Effector memory CD4-positive, alpha-beta T cell (primary cell): ENCODE measurements around the gene RHOA.
"Not testable (repeated sequence)": the region's sequence is repeated elsewhere in the genome, so short reads cannot be mapped to it uniquely, and the experiment has no call there.

Source experiments
- DNase-seq, 3 donors: peaks; one replicate each; pipeline ENCODE4 v3.0.0-alpha.2; 2020
- H3K27ac ChIP-seq: 2 replicates; pipeline ENCODE4 v1.7.0; 2013; ENCODE audit warnings: mild to moderate bottlenecking, low read length, moderate library complexity; ENCODE audit not compliant: insufficient read depth, poor library complexity, severe bottlenecking
- H3K27me3 ChIP-seq: replicated peaks from 2 replicates; pipeline ENCODE4 v1.7.0; 2013; ENCODE audit warnings: mild to moderate bottlenecking, low read length; ENCODE audit not compliant: insufficient read depth, control insufficient read depth, poor library complexity, severe bottlenecking
- H3K36me3 ChIP-seq: 2 replicates; pipeline ENCODE4 v1.7.0; 2013; ENCODE audit warnings: mild to moderate bottlenecking, low read length, moderate library complexity; ENCODE audit not compliant: control insufficient read depth, insufficient read depth
- H3K4me1 ChIP-seq: 2 replicates; pipeline ENCODE4 v1.7.0; 2013; ENCODE audit warnings: low read length, mild to moderate bottlenecking; ENCODE audit not compliant: control insufficient read depth, insufficient read depth, poor library complexity, severe bottlenecking
- H3K4me3 ChIP-seq: 2 replicates; pipeline ENCODE4 v1.7.0; 2013; ENCODE audit warnings: low read length, low read depth, mild to moderate bottlenecking; ENCODE audit not compliant: insufficient read depth, poor library complexity, severe bottlenecking
- H3K9me3 ChIP-seq: 2 replicates; pipeline ENCODE4 v1.7.0; 2013; ENCODE audit warnings: mild to moderate bottlenecking, low read length, moderate library complexity; ENCODE audit not compliant: control insufficient read depth

The RHOA gene

GRCh38 chr3:49352281-49352680 is 59.5 kb downstream of the RHOA start:
- no peak overlapping the region for H3K27ac ChIP-seq
- peaks cover 10% of the 10 kb centered on the region for H3K4me1 ChIP-seq
- no peaks in the 10 kb centered on the region for H3K27me3 ChIP-seq
- no peaks in the 10 kb centered on the region for H3K36me3 ChIP-seq
- DNase-seq, result no peak
- no peaks in the 10 kb centered on the region for H3K9me3 ChIP-seq
- H3K4me3 ChIP-seq, result no peak overlapping the region

DNA sequence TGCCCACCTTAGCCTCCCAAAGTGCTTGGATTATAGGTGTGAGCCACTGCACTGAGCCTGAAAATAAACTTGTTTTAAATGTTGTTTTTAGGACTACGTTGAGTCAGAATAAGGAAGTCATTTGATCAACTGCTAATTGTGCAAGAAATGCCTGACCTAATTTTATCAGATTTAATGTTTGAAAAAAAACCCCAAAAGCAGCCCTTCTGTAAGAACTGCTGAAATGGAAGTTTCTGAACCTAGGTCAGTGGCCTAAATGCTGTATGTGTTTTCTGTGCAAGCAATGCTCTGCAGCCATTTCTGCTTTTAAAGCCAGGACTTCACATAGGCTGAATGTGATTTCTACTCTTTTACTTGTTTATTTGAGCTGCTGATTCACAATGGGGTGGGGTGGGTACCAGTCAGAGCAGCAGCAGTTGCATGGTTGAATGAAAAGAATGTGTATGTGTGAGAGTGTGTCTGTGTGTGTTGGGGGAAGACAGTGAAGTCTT is 60.2 kb downstream of the RHOA start:
- peaks cover 6% of the 10 kb centered on the region for H3K4me1 ChIP-seq
- no peak for DNase-seq
- no peaks in the 10 kb centered on the region for H3K27me3 ChIP-seq
- H3K36me3 ChIP-seq, result no peaks in the 10 kb centered on the region
- no peak overlapping the region for H3K4me3 ChIP-seq
- H3K9me3 ChIP-seq, result no peaks in the 10 kb centered on the region
- H3K27ac ChIP-seq, result no peak overlapping the region

- no peak overlapping the region for H3K27ac ChIP-seq
- no peaks in the 10 kb centered on the region for H3K4me1 ChIP-seq
- H3K4me3 ChIP-seq, result no peak overlapping the region
- H3K36me3 ChIP-seq, result no peaks in the 10 kb centered on the region
- H3K27me3 ChIP-seq, result no peaks in the 10 kb centered on the region
- DNase-seq, result no peak
- no peaks in the 10 kb centered on the region for H3K9me3 ChIP-seq
Observed at GRCh38 chr3:49349348-49350114, 62.2 kb downstream of the RHOA start.

- H3K4me1 ChIP-seq, H3K9me3 ChIP-seq, H3K4me3 ChIP-seq, H3K27ac ChIP-seq, H3K27me3 ChIP-seq, DNase-seq, H3K36me3 ChIP-seq: not testable (repeated sequence)
Observed at GRCh38 chr3:49348361-49348760, 63.4 kb downstream of the RHOA start.

DNA sequence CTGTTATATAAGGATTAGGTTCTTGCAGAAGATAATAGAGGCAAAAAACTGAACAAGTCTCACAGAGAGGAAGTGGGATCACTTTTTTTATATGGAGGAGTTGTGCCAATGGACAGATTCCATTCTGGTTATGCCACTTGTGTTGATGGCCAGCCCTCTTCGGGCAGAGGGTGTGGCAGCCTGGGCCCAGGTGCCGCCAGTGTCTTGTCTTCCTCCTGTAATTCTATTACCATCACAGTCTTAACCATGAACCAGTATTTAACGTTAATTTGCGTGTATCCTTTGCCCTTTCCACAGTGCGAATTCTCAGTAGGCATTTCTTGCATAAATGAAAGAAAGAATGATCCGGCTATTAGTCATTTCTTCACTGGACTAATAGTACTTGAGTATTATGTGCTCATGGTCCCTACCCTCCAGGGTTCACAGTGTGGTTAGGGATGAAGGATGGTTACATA is 65.0 kb downstream of the RHOA start:
- Histone ChIP-seq H3K4me1 (peaks cover 4% of the 10 kb centered on the region), H3K9me3 (no peaks in the 10 kb centered on the region), H3K36me3 (no peaks in the 10 kb centered on the region), H3K4me3 (no peak overlapping the region), H3K27me3 (no peaks in the 10 kb centered on the region), H3K27ac (no peak overlapping the region)
- DNase-seq, result no peak

- Histone ChIP-seq H3K4me1 (peaks cover 26% of the 10 kb centered on the region), H3K4me3 (no peak overlapping the region), H3K27ac (peak overlapping the region; percentile 28), H3K9me3 (no peaks in the 10 kb centered on the region), H3K27me3 (no peaks in the 10 kb centered on the region), H3K36me3 (no peaks in the 10 kb centered on the region)
- no peak for DNase-seq
Observed at GRCh38 chr3:49343163-49343562, 68.6 kb downstream of the RHOA start.

DNA sequence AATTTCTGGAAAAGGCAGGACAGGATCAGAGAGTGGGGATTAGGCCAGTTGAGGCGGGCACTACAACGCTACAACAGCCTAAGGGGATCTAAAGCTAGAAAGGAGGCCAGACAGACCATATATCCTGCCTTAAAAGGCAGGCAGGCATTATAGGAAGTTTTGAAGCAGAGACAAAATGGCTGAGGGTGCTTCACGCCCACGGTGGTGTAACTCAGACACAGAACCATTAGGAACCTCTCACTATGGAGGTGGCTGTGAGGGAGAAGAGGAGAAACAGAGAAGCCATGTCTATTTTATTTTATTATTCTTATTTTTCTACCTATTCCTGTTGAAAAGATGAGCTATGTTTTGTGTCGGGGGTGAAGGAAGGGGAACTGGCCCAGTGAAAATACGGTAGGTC is 69.8 kb downstream of the RHOA start:
- Histone ChIP-seq H3K27me3 (no peaks in the 10 kb centered on the region), H3K27ac (no peak overlapping the region), H3K4me1 (peaks cover 28% of the 10 kb centered on the region), H3K4me3 (no peak overlapping the region), H3K9me3 (no peaks in the 10 kb centered on the region), H3K36me3 (peaks cover under 1% of the 10 kb centered on the region)
- DNase-seq, result no peak

DNA sequence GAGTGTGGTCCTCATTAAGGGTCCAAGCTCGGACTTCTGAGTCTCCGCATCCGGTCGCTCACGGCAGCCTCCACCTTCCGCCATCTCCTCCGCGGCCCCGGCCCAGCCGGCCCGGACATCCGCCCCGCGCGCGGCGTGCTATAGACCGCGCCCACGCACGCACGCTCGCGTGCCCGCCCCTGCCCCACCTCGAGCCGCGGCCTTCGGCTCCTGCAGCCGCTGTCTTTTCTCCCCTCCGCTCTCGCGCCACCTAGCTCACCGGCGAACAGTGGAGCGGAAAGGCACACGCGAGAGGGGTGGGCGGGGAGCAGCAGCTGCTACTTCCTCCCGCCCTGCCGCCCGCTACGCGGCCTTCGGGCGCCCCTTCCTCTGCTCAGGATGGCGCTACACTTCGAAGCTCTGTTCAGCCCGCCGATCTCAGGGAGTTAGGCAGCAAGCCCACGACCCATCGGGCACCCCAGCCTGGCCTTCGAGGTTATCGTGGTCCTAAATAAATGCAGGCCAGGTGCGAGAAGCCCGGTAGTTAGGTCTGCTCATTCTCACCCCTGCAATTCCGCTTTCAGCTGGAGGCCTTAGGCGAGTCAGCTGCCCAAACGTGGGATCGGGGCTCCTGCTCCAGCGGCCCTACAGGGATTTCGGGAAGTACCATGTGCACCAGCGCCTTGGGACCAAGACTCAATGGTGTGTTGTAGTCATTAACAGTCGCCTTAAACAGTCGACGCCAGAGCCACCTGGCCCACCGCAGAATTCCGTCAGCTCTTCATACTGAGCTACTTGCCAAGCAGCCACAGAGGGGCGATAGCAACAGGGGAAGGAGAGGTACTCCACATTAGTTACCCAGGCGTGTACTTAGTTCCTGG is 71.6 kb downstream of the RHOA start, which contains the start of gene USP4:
Gene USP4, minus strand, starts transcription at position 113 of the 860 bp plus-strand sequence. Its CDS starts 29 bp downstream, at position 84.
- no peaks in the 10 kb centered on the region for H3K27me3 ChIP-seq
- H3K9me3 ChIP-seq, result no peaks in the 10 kb centered on the region
- peak within 1 kb of the TSS; percentile 94 for H3K27ac ChIP-seq
- peaks cover 13% of the 10 kb centered on the region for H3K36me3 ChIP-seq
- H3K4me1 ChIP-seq, result peaks cover 28% of the 10 kb centered on the region
- H3K4me3 ChIP-seq, result peak within 1 kb of the TSS; percentile 78
- peak; percentile 81 to 85 (median 84) for DNase-seq

DNA sequence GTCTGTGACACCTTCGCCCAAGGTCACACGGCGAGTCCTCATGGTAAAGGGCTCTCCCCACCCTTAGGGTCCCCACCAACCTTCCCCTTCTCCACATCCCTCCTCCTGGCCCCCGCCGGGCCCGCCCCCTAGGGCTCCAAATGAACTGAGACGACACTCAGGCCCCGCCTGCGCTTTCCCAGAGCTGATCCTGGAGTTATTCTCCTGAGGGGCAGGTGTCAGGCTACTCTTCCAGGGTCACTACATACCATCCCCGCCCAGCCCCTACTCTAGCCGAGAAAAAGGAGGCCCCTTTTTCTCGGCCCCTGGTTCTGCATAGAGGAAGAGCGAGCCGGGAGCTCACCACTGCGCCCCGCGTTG is 72.2 kb downstream of the RHOA start:
- Histone ChIP-seq H3K9me3 (no peaks in the 10 kb centered on the region), H3K4me3 (peak overlapping the region; percentile 78), H3K4me1 (peaks cover 28% of the 10 kb centered on the region), H3K27me3 (no peaks in the 10 kb centered on the region), H3K36me3 (peaks cover 19% of the 10 kb centered on the region), H3K27ac (peak overlapping the region; percentile 94)
- DNase-seq, result peak in 1 of 3 donors; percentile 3
